Colonic mucosa (tissue), 4 donors: ENCODE results near the gene RAN. TPM values are rescaled to one million over a fixed set of nuclear protein-coding genes. Genes with fewer than 3 reads are reported as not detected.

Experiments used
- DNase-seq: peaks from one replicate; pipeline ENCODE4 v3.0.0-alpha.2; 2020
- H3K27ac ChIP-seq: fragments of 200-600 bp; one replicate; pipeline ENCODE4 v1.8.0; 2021
- H3K27me3 ChIP-seq: fragments of 200-600 bp; one replicate; pipeline ENCODE4 v1.8.0; 2021
- H3K36me3 ChIP-seq: fragments of 200-600 bp; one replicate; pipeline ENCODE4 v1.8.0; 2021
- H3K4me1 ChIP-seq: fragments of 200-600 bp; one replicate; pipeline ENCODE4 v1.8.0; 2021; ENCODE audit warnings: mild to moderate bottlenecking
- H3K4me3 ChIP-seq: fragments of 200-600 bp; one replicate; pipeline ENCODE4 v1.8.0; 2021
- H3K9ac ChIP-seq, 2 donors: one replicate each; pipeline ENCODE4 v1.7.0; 2013; ENCODE audit warnings: control low read depth in 2 of 2, low read depth in 2 of 2, low read length in 2 of 2
- H3K9me3 ChIP-seq: fragments of 200-600 bp; one replicate; pipeline ENCODE4 v1.8.0; 2021
- intact Hi-C: fragments of 100-400 bp; cut with DNase I; formaldehyde crosslinking; loops from one replicate; pipeline ENCODE4 v1.14.1; 2022
- total RNA-seq, 2 donors: library from RNA; stranded (reverse); fragmentation: NEBNext Ultra II Directional in 1 of 2; extraction: Animal tissue kit (Norgen Biotek cat#: 25700) in 1 of 2; gene quantifications; one replicate each; pipeline ENCODE4 v1.2.1, GENCODE V29; 2021
- TF ChIP-seq, protein P1 (sequence below): fragments of 200-600 bp; IDR thresholded peaks from one replicate; pipeline ENCODE4 v1.8.0; 2022; ENCODE audit warnings: antibody characterized with exemption, mild to moderate bottlenecking
- donor health status: healthy.
- donor health status: DM: no; HTN: no; CAD: no.
- donor health status: DM: no; HTN: no; CAD: no.

Gene RAN
- total RNA-seq, 2 donors from 2014 or later, result 374 to 847 TPM

DNA sequence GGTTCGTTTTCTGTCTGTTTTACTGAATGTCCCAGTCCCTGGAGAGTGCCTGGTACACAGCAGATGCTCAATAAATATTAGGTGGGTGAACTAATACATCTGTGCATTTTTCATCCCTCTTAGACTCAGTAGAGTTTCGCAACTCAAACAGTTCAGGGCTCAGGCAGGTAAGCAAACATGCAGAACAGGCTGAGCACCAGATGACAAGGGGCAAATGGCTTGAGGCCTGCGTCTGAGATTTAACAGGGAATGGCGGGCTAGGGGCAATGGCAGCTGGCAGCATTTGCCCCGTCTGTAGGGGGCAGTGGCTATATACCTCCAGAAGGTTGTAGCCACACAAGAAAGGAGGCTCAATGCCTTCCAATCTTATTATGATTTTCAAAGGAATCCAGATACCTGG lies 8.6 kb upstream of the RAN start:
- TF ChIP-seq, protein P1, sequence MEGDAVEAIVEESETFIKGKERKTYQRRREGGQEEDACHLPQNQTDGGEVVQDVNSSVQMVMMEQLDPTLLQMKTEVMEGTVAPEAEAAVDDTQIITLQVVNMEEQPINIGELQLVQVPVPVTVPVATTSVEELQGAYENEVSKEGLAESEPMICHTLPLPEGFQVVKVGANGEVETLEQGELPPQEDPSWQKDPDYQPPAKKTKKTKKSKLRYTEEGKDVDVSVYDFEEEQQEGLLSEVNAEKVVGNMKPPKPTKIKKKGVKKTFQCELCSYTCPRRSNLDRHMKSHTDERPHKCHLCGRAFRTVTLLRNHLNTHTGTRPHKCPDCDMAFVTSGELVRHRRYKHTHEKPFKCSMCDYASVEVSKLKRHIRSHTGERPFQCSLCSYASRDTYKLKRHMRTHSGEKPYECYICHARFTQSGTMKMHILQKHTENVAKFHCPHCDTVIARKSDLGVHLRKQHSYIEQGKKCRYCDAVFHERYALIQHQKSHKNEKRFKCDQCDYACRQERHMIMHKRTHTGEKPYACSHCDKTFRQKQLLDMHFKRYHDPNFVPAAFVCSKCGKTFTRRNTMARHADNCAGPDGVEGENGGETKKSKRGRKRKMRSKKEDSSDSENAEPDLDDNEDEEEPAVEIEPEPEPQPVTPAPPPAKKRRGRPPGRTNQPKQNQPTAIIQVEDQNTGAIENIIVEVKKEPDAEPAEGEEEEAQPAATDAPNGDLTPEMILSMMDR, result no peak
- no peak overlapping the region for H3K27ac ChIP-seq
- H3K9me3 ChIP-seq, result no peaks in the 10 kb centered on the region
- no peak for DNase-seq
- intact Hi-C loops, result no loop called here
- no peaks in the 10 kb centered on the region for H3K27me3 ChIP-seq
- no peak overlapping the region for H3K9ac ChIP-seq
- no peaks in the 10 kb centered on the region for H3K36me3 ChIP-seq
- no peaks in the 10 kb centered on the region for H3K4me1 ChIP-seq
- H3K4me3 ChIP-seq, result no peak overlapping the region

DNA sequence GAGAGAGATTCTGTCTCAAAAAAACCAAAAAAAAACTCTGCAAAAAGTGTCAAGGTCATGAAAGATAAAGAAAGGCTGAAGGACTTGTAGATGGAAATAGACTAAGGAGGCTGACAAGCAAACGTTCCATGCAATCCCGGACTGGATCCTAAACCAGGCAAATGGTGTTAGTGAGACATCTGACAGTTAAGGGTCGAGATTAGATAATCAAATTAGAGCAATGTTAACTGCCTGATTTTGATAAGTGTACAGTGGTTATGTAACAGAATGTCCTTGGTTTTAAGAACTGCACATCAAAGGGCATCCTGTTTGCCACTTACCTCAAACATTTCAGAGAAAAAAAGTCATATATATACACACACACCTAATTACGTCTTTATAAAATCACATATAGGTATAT lies 3.5 kb upstream of the RAN start:
- no peak for DNase-seq
- no peaks in the 10 kb centered on the region for H3K4me1 ChIP-seq
- TF ChIP-seq, protein P1, result no peak
- intact Hi-C loops, result no loop called here
- no peaks in the 10 kb centered on the region for H3K9me3 ChIP-seq
- H3K27me3 ChIP-seq, result no peaks in the 10 kb centered on the region
- no peak overlapping the region for H3K9ac ChIP-seq
- no peak overlapping the region for H3K4me3 ChIP-seq
- H3K27ac ChIP-seq, result no peak overlapping the region
- no peaks in the 10 kb centered on the region for H3K36me3 ChIP-seq

DNA sequence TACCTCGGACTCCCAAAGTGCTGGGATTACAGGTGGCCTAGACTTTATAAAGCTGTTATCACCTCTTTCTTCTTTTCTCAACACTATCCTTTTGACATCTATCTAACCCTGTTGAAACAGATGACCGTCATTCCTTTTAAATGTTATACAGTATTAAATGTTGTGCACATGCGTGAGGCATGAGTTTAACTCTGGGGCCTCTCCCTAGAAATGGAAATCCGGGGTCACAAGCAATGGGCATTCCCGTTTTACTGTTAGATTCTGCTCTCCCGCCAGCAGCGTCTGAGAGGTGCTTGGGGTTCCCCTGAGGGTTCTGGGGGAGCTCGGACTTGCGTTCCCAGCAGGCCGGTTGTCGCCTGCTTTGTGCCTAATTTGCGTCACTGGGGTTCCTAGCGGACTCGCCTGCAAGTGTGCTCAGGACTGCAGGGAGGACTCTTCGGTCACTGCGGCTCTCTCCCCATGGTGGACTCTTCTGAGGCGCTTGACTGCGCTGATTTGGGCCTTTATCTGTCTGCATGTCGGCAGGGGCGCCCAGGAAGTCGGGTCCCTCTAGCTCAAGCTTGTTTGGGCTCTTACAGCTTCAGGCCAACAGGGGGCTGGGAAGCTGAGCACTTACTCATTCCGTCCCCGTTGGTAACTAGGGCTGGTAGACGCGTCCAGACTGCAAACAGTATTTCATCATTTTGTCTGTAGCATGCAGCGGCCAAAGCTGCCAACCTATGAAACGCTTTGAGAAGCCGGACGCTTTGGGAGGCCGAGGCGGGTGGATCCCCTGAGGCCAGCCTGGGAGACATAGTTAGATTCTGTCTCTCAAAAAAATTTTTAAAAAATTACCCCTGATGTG lies 1.2 kb upstream of the RAN start:
- Histone ChIP-seq H3K9ac (peak overlapping the region; percentile 65 to 70), H3K36me3 (peaks cover 15% of the 10 kb centered on the region), H3K27ac (peak overlapping the region; percentile 67), H3K27me3 (no peaks in the 10 kb centered on the region), H3K9me3 (no peaks in the 10 kb centered on the region), H3K4me3 (peak overlapping the region; percentile 57), H3K4me1 (peaks cover 3% of the 10 kb centered on the region)
- intact Hi-C loops, result no loop called here
- peak; percentile 42 for DNase-seq
- TF ChIP-seq, protein P1, result peak; percentile 20

DNA sequence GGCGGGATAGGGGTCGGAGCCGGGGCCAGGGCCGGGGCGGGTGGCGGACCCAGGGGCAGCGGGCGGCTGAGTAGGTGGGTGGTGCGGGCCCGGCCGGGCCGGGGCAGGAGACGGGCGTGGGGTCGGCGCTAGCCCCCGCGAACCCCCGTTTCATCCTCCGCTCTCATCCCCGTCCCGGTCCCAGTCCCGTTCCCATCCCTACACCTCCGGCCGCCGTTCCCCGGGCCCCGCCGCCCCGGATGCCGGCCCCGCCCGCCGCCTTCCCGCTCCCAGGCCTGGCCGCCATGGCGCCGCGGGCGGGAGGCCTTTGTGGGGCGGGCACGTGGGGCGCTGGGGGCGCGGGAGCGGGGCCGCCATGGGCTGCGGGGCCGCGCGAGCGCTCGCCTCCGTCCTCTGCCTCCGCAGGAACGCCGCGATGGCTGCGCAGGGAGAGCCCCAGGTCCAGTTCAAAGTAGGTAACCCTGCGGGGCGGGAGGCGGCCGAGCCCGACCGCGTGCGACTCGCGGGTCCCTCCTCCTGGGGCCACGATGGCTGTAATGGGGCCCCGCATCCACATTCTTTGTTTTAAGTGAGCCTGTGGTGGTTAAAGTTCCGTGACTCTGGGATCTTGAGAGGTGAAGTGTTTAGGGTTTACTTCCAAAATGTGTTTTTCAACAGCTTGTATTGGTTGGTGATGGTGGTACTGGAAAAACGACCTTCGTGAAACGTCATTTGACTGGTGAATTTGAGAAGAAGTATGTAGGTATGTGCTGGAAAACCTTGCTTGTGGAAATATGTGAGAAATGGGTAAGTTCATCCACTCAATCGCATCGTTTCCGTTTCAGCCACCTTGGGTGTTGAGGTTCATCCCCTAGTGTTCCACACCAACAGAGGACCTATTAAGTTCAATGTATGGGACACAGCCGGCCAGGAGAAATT lies 572 bp downstream of the RAN start:
- peak overlapping the region; percentile 72 for H3K27ac ChIP-seq

More for the DNA sequence above, 572 bp downstream of the RAN start:
- Histone ChIP-seq H3K27me3 (no peaks in the 10 kb centered on the region), H3K4me3 (peak overlapping the region; percentile 80), H3K36me3 (peaks cover 23% of the 10 kb centered on the region), H3K4me1 (peaks cover 3% of the 10 kb centered on the region), H3K9ac (peak overlapping the region; percentile 78 to 83), H3K9me3 (no peaks in the 10 kb centered on the region)
- intact Hi-C loops, result no loop called here
- TF ChIP-seq, protein P1, result no peak
- DNase-seq, result no peak
